ENCODE data around the gene SPEM1.

SPEM1 gene, protein sequence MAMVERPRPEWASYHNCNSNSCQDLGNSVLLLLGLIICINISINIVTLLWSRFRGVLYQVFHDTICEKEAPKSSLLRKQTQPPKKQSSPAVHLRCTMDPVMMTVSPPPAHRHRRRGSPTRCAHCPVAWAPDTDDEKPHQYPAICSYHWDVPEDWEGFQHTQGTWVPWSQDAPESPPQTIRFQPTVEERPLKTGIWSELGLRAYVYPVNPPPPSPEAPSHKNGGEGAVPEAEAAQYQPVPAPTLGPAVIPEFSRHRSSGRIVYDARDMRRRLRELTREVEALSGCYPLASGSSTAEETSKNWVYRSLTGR

DNA sequence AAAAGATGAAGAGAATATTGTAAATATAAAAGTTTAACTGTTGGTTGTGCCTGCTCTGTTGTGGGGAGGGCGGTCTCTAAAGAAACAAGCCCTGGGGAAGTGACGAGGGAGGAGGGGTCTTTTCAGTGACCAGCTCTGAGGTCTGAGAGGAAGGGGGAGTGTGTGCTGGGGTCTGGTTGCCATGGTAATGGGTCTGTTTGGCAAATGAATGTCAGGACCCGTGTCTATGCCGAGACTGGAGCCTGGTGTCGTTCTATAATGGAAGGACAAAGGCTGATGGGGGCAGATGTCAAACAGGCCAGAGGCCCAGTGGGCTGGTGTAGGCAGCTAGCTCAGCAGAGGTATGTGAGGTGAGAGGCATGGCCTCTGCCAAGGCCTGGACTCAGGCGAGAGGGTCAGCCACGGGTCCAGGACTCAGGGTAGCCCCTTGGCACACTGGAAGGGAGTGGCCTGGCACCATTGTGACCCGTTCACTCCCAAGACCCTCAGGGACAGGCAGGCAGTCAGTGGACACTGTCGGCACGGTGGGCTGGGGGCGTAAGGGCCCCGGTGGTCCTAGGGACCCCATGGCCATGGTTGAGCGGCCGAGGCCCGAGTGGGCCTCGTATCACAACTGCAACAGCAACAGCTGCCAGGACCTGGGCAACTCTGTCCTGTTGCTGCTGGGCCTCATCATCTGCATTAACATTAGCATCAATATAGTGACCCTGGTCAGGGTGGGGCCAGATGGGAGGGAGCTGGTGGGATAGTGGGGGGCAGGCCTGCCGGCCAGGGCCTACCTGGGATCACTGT lies at the start of gene SPEM1:
Gene SPEM1, plus strand, starts transcription at position 506 of the 792 bp plus-strand sequence. Its CDS starts 61 bp downstream, at position 567.
- no peak for DNase-seq (ENCODE audit: low read depth)

DNA sequence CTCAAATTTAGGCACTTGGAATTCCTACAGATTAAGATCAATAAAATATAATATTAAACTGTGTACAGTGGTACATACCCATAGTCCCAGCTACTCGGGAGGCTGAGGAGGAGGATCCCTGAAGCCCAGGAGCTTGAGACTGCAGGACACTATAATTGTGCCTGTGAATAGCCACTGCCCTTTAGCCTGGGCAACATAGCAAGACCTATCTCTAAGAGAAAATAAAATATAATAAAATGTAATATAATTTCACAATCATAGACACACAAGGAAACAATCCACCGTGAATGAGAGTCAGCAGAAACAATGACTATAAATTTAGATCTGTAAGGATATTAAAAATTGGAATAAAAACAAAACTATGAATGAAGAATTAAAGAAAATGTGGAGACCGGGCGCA lies 49.3 kb upstream of the SPEM1 start:
- DNase-seq (ENCODE audit: low read depth), result no peak

DNA sequence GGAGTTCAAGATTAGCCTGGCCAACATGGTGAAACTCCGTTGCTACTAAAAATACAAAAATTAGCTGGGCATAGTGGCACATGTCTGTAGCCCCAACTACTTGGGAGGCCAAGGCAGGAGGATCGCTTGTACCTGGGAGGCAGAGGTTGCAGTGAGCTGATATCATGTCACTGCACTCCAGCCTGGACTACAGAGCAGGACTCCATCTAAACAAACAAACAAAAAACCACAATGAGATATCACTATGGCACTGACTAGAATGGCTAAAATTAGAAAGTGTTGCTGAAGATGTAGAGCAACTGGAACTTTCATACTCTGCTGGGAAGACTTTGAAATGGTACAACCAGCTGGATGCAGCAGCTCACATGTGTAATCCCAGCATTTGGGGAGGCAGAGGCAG lies 45.8 kb upstream of the SPEM1 start:
- no peak for DNase-seq (ENCODE audit: low read depth)

DNA sequence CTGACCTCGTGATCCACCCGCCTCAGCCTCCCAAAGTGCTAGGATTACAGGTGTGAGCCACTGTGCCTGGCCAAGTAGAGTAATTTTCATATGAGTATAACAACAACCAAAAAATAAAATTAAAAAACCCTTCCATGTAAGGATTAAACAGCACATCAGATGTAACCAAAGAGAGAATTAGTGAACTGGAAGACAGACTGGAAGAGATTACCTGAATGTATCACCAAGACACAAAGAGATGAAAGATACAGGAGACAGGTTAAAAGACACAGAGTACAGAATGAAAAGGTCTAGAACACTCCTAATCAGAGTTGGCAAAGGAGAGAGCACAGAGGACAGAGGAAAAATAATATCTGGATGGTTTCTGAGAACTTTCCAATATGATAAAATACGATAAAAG lies 41.0 kb upstream of the SPEM1 start:
- no peak for DNase-seq (ENCODE audit: low read depth)

- no peak for DNase-seq (ENCODE audit: low read depth)
These were observed 39.8 kb upstream of the SPEM1 start for GRCh38 chr17:7380321-7380720.

- DNase-seq (ENCODE audit: low read depth), result no peak
These were observed 39.1 kb upstream of the SPEM1 start, which contains the start of gene TNK1 for GRCh38 chr17:7380855-7381683. TNK1 (plus strand) TSS chr17:7381089; CDS start chr17:7382927, 1,838 bp downstream.

DNA sequence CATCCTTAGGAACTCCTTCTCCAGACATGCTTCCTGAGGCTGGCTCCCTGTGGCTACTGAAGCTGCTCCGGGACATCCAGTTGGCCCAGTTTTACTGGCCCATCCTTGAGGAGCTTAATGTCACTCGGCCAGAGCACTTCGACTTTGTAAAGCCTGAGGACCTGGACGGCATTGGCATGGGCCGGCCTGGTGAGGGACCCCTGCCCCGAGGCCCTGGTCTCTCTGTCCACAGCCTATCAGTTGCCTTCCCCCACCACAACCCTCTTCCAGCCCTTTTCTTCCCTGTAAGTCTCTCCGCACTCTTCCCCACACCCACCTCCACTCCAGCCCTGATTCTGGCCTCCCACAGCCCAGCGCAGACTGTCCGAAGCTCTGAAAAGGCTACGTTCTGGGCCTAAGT lies 37.2 kb upstream of the SPEM1 start:
- DNase-seq (ENCODE audit: low read depth), result no peak

DNA sequence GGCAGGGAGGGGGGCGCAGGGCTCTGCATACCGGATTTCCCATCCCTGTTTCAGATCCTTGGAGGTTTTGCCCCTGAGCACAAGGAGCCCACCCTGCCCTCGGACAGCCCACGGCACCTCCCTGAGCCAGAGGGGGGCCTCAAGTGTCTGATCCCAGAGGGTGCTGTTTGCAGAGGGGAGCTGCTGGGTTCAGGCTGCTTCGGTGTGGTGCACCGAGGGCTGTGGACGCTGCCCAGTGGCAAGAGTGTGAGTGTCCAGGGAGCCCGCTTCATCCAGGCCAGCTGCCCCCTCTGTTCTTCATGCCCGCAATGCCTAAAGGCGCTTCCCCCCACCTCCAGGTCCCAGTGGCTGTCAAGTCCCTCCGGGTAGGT lies 36.8 kb upstream of the SPEM1 start:
- DNase-seq (ENCODE audit: low read depth), result no peak

DNA sequence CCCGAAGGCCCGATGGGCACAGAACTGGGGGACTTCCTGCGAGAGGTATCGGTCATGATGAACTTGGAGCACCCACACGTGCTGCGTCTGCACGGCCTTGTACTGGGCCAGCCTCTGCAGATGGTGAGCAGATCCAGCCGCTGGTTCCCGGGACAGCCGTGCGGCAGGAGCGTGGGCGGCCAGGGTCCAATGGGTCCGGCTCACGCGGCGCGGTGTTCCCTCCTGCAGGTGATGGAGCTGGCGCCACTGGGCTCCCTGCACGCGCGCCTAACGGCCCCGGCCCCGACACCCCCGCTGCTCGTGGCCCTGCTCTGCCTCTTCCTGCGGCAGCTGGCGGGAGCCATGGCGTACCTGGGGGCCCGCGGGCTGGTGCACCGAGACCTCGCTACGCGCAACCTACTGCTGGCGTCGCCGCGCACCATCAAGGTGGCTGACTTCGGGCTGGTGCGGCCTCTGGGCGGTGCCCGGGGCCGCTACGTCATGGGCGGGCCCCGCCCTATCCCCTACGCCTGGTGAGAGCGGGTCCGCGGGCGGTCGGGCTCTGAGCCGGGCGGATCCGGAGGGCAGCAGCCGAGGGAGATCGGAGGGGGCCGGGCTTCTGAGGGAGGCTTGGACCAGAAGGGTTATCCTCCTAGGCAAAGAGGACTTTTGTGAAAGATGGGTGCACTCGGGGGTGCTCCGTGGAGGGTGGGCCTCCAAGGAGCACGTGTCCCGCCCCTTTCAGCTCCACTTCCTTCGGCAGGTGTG lies 36.2 kb upstream of the SPEM1 start:
- peak; percentile 70 for DNase-seq (ENCODE audit: low read depth)

DNA sequence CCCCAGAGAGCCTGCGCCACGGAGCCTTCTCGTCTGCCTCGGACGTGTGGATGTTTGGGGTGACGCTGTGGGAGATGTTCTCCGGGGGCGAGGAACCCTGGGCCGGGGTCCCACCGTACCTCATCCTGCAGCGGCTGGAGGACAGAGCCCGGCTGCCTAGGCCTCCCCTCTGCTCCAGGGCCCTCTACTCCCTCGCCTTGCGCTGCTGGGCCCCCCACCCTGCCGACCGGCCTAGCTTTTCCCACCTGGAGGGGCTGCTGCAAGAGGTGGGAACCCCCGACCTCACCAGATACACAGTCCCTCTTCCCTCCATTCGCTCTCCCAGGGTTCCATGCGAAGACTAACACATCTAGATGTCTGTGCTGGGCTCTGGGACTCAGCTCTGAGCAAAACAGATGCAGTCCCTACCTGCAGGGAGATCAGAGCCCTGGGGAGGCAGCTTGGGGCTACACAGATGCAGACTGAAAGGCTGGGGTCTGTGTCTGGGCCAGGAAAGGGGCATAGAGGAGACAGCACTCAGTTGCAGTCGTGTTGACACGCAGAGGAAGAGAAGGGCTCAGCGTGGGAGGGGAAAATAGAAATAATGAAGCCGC lies 35.5 kb upstream of the SPEM1 start:
- DNase-seq (ENCODE audit: low read depth), result no peak

DNA sequence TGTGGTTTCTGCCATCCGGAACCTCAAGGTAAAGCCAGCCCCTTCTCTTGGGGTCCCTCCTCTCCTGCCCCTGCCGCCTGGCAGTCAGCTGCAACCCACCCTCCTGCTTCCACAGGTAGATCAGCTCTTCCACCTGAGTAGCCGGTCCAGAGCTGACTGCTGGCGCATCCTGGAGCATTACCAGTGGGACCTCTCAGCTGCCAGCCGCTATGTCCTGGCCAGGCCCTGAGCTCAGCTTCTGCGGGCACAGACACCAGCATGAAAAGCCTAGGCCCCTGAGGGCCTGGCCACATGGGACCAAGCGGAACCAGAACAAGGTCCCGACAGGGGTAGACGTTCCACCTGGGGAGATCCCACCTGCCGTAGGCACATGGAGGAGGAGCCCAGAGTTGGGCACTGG lies 31.3 kb upstream of the SPEM1 start:
- DNase-seq (ENCODE audit: low read depth), result no peak

- DNase-seq (ENCODE audit: low read depth), result no peak
These were observed 29.9 kb upstream of the SPEM1 start for GRCh38 chr17:7389924-7390910.

DNA sequence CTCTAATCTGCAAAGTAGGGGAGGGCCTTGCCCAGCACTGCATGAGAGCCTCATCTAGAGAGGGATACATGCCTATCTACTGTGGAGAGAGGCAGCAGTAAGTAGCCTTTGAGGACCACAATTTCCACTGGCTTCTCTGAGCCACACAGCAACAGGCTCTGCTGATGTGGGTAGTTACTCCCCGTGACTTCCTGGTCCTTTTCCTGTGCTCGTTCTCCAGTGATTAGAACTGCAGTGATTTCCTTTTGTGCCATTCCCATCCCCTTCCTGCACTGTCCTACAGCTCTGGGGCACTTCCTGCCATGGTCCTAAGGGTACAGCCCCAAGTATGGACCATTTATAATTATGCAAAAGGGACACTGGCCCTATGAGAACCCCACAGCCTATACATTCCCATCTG lies 28.8 kb upstream of the SPEM1 start:
- DNase-seq (ENCODE audit: low read depth), result no peak

- no peak for DNase-seq (ENCODE audit: low read depth)
These were observed 27.2 kb upstream of the SPEM1 start for GRCh38 chr17:7392696-7393612.

GRCh38 chr17:7393613-7394451 lies 26.3 kb upstream of the SPEM1 start:
- DNase-seq (ENCODE audit: low read depth), result peak; percentile 42

DNA sequence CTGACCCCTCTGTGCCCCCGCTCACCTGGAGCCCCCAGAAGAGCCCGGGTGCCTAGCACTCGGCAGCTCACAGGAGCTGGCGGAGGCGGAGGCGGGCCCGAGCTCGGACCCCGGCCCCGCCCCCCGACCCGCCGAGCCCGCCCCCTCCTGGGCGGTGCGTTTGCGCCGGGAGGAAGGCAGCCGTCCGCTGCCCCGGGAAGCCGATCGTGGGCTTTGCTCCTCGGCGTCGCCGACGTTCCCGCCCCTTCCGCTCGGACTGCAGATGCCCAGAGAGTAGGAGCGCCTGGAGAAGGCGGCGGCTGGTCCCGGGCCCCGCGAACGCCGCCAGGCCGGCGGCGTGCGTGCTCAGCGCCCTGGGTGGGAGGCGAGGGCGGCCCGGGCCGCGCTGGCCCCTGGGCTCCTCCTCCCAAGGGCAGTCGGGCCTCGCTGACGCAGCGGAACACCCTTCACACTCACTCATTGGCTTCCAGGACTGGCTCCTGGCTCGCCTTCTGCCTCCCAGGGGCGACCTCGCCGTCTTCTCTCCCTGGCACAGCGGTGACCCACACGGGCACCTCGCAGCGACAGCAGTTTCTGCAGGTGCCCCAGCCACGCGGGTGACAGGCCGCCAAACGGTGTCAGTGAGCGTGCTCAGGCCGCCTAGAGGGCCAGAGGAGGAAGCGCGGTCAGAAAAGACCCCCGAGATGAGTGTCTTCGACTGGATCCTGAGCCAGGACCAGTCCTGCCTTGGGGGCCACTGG lies 25.5 kb upstream of the SPEM1 start, which contains the start of gene PLSCR3:
Gene PLSCR3, minus strand, starts transcription at position 74 of the 740 bp plus-strand sequence. CDS start 415 bp downstream, outside the sequence.
- peak; percentile 67 for DNase-seq (ENCODE audit: low read depth)

DNA sequence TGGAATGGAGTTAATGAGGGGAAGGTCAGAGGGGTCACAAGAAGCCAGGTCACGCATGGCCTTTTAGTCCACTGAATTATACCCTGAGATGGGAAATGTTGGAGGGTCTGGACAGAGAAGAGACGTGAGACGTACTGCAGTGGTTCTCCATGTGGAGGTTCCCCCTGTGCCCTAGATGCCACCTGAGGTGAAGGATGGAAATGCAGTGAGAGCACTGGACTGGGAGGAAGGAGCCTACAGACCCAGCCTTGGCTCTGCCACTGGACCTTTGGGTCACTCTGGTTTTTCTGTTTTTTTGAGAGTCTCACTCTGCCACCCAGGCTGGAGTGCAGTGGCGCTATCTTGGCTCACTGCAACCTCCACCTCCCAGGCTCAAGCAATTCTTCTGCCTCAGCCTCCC lies 24.0 kb upstream of the SPEM1 start:
- DNase-seq (ENCODE audit: low read depth), result no peak
